ENCODE measurements around the gene MRPS17.

Gene MRPS17

GRCh38 chr7:55996856-55997500 is 45.3 kb downstream of the MRPS17 start:
- Mint-ChIP-seq H3K4me3 (no peak overlapping the region), H3K27ac (no peak overlapping the region), H3K27me3 (ENCODE audit: low read depth) (no peaks in the 10 kb centered on the region), H3K9me3 (no peaks in the 10 kb centered on the region), H3K36me3 (ENCODE audit: low read depth) (peaks cover 36% of the 10 kb centered on the region), H3K4me1 (ENCODE audit: low read depth) (peaks cover 6% of the 10 kb centered on the region)
- DNase-seq (ENCODE audit: low spot score) = no peak

GRCh38 chr7:56003749-56004148 is 52.1 kb downstream of the MRPS17 start:
- no peak for DNase-seq (ENCODE audit: low spot score)
- H3K4me1 Mint-ChIP-seq (ENCODE audit: low read depth) = peaks cover 7% of the 10 kb centered on the region
- H3K36me3 Mint-ChIP-seq (ENCODE audit: low read depth) = peaks cover 9% of the 10 kb centered on the region
- H3K9me3 Mint-ChIP-seq = no peaks in the 10 kb centered on the region
- no peak overlapping the region for H3K4me3 Mint-ChIP-seq
- no peaks in the 10 kb centered on the region for H3K27me3 Mint-ChIP-seq (ENCODE audit: low read depth)
- no peak overlapping the region for H3K27ac Mint-ChIP-seq
